NCI-H446 treated with DMSO at 0.1 percent for 48 hours (cell line): ENCODE data around the gene LRP5.

Source experiments
- DNase-seq: peaks from one replicate; lab custom pipeline; 2025; lab: John Stamatoyannopoulos, UW

LRP5 gene

DNA sequence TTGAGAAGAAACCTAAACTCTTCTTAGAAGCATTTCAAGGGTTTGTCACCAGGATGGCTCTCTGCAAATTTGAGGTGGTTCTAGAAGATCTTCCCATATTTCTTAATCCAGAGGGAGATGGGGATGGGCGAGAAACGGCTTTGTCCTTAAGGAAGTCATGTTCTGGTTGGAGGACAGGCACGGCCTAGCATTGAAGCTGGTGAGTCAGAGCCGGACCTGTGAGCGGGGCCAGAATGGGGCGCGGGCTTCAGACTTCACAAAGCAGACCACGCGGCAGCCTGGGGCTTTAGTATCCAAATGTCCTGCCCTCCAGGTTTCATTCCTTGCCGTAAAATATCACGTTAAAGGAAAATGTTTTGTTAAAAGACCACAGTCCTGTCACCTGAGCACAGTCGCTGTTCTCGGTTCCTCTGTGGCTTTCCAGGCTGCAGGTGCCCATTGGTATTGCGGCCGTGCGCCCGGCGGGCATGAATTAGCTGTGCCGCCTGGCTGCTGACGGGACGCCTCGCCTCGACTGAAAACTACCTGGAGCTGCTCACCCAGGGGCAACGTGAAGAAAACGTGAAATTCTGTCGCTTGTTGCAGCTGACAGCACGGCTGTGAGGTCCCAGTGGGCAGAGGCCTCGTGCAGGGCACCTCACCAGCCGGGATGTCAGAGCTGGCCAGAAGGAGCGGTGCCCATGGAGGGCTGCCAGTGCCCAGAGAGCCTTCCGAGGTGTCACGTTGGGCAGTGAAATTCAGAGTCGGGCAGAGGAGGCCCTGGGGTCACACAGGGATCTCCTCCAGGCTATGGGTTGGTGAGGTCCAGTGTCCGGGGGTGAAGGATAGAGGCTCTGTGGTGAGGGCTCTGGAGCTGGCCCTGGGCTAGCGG is 59.0 kb downstream of the LRP5 start:
- DNase-seq: no peak

DNA sequence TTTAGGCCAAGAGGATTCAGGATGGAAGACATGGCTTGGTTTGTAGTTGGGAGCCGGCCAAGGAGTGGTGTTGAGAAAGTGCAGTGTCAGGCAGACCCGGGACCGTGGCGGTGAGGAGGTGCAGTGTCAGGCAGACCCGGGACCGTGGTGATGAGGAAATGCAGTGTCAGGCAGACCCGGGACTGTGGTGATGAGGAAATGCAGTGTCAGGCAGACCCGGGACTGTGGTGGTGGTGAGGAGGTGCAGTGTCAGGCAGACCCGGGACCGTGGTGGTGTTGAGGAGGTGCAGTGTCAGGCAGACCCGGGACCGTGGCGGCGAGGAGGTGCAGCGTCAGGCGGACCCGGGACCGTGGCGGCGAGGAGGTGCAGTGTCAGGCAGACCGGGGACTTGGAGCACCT is 59.7 kb downstream of the LRP5 start:
- no peak for DNase-seq

DNA sequence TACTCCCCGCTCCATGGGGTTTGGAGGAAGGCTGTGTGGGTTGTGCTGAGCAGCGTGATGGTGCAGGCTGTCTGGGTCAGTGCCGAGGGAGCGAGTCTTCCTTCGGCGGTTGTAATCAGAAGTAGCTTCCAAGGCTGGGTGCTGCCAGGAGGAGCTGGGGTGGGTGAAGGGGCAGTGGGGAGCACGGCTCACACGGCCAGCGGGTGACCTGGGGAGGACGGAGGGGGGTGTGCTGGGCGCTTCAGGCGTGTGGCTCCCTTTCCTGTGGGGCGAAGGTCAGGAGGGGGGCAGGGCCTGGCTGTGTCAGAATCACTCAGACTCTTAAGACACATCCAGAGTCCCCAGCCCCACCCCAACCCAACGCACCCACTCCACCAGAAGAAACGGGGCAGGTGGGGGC is 60.2 kb downstream of the LRP5 start:
- no peak for DNase-seq

DNA sequence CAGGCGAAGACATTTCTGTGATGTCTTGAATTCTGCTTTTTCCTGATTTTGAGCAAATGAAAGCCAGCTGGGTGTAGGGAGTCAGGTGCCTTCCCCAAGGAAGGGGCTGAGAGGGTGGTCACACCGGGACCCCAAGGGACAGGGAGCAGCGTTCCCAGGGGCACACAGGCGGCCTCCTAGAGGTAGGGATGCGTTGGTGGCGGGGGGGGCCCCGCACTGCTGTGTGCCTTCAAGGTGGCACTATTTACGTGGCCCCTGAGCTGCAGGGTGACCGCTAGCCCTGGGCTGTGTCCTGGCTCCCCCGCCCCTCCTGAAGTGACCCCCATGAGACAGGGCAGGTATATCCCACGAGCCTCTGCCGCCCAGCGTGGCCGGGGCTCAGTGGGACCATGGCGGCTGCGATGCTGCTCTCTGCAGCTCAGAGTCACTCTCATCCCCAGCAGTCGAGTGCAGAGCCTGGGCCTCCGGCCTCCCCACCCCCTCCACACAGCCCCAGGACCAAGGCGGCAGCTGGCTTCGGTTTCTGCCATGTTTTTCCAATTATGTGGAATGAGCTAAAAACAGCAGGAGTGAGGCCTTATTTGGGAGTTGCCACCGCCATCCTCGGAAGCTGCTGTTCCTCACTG is 60.9 kb downstream of the LRP5 start:
- DNase-seq: no peak

DNA sequence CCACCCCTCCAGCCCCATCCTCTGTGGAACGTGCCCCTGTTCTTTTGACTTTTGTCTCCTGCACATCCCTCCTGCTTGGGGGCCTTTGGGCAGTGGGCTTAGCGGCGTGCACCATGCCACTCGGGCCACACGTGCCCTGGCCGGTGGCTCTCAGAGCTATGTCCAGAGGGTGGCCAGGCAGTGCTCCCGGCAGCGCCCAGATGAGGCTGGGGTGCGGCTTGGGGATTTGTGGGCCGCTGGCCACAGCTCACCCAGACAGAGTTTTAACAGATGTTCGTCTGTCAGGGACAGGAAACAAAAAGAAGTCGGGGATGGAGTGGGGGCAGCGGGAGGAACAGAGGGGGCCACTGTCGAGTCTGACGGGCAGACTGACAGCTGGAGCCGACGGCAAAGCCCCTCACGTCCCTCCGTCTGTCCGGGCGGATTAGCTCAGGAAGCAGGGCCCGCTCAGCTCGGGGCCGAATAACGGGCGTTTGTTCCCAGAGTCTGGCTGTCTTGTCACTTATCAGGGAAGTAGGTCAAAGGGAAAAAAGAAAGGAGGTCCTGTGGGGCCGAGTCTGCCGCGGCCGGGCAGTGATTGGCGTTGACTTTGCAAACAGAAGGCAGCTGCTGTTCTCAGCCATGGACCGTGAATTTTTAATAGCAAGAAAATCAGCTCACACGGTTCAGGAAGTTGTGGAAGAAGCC is 61.6 kb downstream of the LRP5 start:
- no peak for DNase-seq

DNA sequence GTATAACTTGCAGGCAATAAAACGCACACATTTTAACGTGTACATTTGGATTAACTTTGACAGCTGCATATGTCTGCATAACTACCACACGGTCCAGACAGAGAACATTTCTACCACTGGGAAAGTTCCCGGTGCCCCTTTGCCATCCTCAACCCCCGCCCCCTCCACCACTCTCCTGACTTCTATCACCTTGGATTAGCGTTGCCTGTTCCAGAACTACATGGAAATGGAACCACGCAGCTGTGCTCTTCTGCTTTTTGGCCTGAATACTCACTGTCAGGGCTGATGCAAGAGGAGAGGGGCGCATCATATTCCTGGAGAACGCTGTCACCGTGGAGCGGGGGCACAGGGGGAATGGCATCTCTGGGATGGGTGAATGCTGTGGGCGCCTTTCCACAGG is 62.1 kb downstream of the LRP5 start:
- no peak for DNase-seq

DNA sequence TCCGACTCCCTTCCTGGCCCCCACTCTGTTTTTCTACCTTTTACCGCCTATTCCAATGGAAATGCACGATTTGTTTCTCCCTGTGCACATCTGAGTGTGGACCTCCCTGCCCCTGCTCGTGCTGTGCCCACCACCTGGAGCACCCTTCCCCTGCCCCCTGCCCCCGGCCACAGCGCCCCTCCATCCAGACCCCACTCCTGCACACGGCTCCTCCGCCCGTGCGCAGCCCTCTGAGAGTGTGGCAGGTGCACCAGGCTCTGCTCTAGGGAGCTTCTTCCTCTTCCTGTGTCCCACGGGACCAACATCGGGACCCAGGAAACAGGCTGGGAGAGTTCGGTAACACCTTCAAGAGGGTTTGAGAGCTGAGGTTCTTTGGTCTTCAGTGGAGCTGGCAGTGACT is 62.9 kb downstream of the LRP5 start:
- DNase-seq: no peak

DNA sequence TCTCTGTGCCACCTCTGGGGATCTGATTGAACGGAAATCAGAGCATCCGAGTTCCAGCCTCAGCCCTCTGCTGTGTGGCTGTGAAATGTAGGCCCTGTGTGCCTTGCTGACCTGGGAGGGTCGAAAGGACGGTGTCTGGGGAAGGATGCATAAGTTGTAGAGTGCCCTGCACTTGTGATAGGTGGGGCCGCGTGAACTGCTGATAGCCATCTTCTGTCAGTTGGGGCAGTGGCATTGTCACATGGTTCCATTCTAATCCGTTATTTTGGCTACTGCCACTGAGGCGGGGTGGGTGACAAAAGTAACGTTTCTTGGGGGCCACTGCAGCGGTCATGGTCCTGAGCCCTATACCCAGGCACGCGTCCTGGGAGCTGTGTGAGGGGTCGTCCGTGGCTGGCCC is 63.4 kb downstream of the LRP5 start:
- DNase-seq: no peak

DNA sequence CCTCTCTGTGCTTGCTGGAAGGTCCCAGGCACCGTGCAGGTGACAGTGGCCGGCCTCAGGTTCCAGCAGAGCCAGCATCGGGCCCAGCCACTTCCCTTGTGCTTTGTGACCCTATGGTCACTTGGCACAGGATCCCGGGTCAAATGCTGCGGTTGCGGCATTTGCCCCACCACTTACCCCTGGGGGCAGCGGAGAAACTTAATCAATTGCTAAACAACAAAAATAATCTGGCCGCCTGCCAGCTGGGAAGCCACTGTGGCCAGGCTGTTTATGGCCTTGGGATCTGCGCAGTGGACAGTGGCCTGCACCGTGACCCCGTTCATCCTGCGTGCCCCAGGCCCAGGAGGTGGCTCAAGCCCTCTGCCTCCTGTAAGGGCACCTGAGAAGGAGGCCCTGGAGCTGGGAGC is 65.0 kb downstream of the LRP5 start:
- DNase-seq: no peak

DNA sequence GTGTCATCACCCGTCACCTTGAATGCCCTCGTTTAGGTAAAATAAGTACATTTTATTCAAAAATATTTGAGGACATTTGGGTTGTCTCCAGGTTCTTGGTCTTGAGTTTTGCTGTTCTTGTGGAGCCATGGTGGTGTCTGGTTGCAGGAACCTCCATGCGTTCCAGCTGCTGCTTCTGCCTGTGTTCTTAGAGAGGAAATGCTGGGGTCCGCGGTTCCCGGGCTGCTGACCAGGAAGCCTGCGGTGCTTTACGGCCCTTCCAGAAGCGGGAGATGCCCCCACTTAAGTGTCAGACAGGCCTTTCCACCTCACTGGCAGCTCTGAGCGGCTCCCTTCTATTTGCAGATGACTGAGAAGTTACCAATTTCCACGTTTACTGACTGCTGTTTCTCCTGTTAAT is 66.8 kb downstream of the LRP5 start:
- DNase-seq: no peak

DNA sequence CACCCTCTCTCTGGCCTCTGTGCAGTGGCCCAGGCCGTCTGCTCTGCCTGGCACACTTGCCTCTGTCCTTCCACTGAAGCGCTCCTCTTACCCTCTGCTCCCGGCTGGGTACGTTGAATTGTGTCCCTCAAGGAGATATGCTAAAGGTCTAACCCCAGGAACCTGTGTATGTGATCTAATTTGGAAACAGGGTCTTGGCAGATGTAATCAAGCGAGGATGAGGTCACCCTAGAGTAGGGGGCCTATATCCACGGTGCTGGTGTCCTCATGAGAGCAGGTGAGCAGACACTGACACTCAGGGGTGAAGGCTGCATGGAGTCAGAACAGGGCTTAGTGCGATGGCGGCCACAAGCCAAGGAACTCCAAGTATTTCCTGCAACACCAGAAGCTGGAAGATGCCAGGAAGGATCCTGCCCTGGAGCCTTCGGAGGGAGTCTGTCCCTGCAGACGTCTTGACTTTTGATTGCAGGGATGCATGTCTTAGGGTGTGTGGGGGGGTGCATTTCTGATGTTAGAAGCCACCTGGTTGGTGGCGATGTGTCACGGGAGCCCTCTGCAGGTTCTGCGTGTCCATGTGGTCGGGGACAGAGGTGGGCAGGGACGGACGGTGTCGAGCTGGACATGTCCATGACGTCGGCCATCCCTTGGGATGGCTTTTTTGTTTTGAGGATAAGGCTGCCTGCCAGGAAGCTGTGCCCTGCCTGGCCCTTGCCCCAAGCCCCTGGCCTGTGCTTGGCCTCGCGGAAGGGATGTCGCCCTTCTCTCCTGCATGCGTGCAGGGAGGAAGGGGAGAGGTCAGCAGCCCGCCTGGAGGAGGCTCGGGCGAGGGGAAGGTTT is 68.6 kb downstream of the LRP5 start:
- DNase-seq: no peak

DNA sequence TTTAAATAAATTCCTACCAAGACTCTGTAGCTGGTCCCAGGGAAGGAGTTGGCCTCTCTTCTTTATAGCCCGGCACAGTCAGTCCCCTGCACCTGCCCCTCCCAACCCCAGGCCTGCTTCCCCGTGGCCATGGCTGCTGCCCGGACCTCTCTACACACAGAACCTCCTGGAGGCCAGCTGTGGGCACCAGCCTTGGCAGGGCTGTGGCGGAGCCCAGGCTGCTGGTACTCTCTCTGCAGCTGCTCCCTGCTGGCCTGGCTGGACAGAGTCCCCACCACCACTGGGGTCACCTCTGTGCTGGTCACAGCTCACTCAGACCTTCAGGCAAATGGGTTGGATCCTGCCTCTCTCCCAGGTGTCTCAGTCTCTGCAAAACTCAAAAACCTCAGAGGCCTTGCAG is 69.3 kb downstream of the LRP5 start:
- no peak for DNase-seq

DNA sequence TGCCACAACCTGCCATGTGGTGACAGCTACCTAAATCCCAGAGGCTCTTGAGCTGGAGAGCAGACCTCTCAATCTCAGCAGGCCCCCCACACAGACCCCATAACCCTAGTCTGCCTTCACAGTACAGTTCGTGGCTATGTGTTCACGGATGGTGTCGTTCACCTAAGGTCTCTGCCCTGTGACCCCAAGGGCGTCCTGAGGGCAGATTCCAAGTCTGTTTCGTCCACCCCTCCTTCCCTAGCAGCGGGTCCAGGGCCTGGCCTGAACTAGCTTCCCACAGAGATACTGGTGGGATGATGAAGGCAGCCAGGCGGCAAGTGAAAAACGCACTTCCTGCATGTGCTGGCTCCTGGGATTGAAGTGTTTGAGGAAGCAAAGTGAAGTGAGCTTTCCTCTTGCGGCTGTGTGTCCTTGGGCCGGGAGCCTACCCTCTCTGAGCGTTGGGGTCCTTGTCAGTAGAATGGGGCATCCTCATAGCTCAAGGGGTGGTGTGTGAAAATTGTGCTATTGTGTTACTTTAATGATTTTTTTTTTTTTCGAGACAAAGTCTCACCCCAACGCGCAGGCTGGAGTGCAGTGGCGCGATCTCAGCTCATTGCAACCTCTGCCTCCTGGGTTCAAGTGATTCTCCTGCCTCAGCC is 70.1 kb downstream of the LRP5 start:
- DNase-seq: no peak

DNA sequence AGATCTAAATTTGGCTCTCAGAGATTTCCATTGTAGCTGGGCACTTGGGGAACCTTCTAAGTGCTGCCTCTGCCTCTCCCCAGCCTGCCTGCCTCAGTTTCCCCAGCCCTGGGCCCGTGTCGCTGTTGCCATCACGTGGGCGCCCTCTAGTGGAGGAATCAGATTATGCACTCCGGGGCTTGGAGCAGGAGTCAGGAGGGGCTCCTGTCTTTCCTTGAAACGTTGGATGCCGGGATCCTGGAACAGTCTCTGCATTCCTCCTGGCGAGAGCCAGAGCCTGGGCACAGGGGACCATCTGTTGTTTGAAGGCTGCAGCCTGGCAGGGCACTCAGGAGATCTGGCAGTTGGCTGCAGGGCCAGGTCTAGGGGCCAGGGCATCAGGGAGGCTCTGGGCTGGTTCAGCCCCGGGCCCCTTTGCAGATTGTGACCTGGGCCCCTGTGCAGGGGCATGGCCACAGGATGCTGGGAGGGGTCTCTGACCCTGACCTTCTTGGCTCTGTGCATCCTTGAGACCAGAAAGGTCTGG is 71.6 kb downstream of the LRP5 start:
- DNase-seq: peak; percentile 32

DNA sequence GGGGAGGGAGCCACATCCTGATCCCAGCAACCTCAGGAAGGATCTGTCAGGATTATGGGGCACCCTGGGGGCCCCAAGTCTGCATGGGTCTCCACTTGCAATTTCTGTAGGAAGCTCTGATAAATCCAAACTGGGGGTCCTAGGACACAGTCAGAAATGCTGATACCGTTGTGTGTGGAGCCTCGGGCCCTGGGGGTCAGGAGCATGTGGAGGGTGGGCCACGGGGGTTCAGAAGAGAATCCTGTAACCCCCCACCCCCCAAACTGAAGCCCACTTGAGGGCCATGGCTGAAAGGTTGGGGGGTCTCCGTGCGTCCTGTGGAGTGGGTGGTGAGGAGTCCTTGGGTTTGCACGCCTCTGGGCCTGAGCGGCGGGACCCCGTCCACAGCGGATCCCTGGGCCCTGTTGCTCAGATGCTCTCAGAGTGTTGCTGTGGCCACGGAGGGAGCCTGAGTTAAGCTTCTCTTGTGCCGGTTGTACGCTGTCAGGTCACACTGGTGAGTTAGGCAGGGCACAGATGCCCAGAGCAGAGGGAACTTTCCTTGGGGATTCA is 72.2 kb downstream of the LRP5 start:
- no peak for DNase-seq

DNA sequence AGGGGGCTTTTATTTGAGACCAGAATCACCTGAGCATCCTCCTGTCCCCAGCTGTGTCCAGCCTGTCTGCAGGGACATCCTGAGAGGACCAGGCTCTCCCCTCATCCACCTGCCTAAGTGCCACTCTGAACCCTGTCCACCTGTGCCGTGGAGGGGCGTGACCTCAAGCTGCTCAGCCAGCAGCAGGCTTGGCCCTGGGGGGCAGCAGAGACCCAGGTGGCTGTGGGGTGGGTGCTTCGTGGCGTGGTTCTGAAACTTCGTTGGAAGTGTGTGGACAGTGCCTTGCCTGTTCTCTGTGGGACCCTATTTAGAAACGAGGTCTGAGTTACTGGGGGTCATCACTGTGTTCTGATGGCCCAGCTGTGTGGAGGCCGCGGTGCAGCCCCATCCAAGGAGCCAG is 72.7 kb downstream of the LRP5 start:
- DNase-seq: no peak

DNA sequence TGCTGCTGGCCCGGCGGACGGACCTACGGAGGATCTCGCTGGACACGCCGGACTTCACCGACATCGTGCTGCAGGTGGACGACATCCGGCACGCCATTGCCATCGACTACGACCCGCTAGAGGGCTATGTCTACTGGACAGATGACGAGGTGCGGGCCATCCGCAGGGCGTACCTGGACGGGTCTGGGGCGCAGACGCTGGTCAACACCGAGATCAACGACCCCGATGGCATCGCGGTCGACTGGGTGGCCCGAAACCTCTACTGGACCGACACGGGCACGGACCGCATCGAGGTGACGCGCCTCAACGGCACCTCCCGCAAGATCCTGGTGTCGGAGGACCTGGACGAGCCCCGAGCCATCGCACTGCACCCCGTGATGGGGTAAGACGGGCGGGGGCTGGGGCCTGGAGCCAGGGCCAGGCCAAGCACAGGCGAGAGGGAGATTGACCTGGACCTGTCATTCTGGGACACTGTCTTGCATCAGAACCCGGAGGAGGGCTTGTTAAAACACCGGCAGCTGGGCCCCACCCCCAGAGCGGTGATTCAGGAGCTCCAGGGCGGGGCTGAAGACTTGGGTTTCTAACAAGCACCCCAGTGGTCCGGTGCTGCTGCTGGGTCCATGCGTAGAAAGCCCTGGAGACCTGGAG is 74.1 kb downstream of the LRP5 start:
- DNase-seq: no peak

DNA sequence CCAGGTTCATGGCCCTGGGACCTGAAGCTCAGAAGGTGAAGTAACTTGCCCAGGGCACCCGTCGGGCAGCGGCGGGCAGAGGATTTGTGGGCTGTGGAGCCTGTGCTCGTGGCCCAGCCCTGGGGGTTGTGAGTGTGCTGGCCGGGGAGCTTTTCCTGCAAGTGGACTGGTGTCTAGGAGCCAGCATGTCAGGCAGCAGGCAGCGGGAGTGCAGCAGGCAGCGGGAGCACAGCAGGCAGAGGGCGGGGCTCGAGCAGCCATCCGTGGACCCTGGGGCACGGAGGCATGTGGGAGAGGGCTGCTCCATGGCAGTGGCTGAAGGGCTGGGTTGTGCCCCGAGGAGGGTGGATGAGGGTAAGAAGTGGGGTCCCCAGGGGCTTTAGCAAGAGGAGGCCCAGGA is 75.4 kb downstream of the LRP5 start:
- no peak for DNase-seq

DNA sequence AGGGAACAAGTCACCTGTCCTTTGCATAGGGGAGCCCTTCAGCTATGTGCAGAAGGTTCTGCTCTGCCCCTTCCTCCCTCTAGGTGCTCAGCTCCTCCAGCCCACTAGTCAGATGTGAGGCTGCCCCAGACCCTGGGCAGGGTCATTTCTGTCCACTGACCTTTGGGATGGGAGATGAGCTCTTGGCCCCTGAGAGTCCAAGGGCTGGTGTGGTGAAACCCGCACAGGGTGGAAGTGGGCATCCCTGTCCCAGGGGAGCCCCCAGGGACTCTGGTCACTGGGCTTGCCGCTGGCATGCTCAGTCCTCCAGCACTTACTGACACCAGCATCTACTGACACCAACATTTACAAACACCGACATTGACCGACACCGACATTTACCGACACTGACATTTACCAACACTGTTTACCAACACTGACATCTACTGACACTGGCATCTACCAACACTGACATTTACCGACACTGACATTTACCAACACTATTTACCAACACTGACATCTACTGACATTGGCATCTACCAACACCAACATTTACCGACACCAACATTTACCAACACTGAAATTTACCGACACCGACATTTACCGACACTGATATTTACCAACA is 76.3 kb downstream of the LRP5 start:
- no peak for DNase-seq

DNA sequence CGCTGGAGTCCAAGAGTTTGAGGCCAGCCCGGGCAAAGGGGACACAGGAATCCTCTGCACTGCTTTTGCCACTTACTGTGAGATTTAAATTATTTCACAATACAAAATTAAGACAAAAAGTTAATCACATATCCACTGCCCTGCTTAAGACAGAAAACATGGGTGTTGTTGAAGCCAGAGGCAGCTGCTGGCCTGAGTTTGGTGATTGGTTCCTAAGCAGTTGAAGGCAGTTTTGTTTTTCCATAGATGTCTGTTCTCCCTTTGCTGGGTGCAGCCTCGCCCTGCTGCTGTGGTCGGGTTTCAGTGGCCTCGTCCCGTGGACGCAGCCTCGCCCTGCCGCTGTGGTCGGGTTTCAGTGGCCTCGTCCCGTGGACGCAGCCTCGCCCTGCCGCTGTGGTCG is 77.9 kb downstream of the LRP5 start:
- no peak for DNase-seq
